T47D (cell line): ENCODE measurements around the gene MARVELD3.

ENCODE experiments used
- DNase-seq, 2 experiments: peaks; one replicate each; pipeline versions ENCODE4 v3.0.0 to v3.0.0-alpha.2; 2011 to 2012; ENCODE audit warnings: low read depth in 1 of 2, low spot score in 1 of 2
- JUND ChIP-seq: IDR thresholded peaks from 2 replicates; pipeline ENCODE4 v1.6.1; 2012; ENCODE audit warnings: low read depth
- in situ Hi-C: cut with HindIII; loops from 2 replicates; pipeline ENCODE4 v1.10.0; 2016; ENCODE audit warnings: low sequenced_read_pairs, low pct_unique_long_range_greater_than_20kb

Gene MARVELD3

GRCh38 chr16:71629278-71630016 lies 3.5 kb downstream of the MARVELD3 start:
- in situ Hi-C loops = no loop called here
- TF ChIP-seq JUND = no peak
- peak in 1 of 2 experiments; percentile 78 for DNase-seq

GRCh38 chr16:71630808-71631207 lies 4.8 kb downstream of the MARVELD3 start:
- in situ Hi-C loops = no loop called here
- peak; percentile 95 for TF ChIP-seq JUND
- DNase-seq = peak; percentile 35 to 94

GRCh38 chr16:71631776-71632175 lies 5.8 kb downstream of the MARVELD3 start:
- DNase-seq = no peak
- in situ Hi-C loops = no loop called here
- TF ChIP-seq JUND = no peak

GRCh38 chr16:71635632-71636031 lies 9.6 kb downstream of the MARVELD3 start:
- DNase-seq = no peak
- in situ Hi-C loops = no loop called here
- no peak for TF ChIP-seq JUND

GRCh38 chr16:71637398-71637797 lies 11.4 kb downstream of the MARVELD3 start:
- DNase-seq = no peak
- TF ChIP-seq JUND = no peak
- in situ Hi-C loops = no loop called here

- in situ Hi-C loops = no loop called here
- TF ChIP-seq JUND = no peak
These were observed 19.5 kb downstream of the MARVELD3 start for GRCh38 chr16:71645450-71645849.

GRCh38 chr16:71647391-71647790 lies 21.4 kb downstream of the MARVELD3 start:
- no peak for TF ChIP-seq JUND
- DNase-seq = no peak
- in situ Hi-C loops = no loop called here

More at GRCh38 chr16:71645450-71645849, 19.5 kb downstream of the MARVELD3 start:
- DNase-seq = peak in 1 of 2 experiments; percentile 54

GRCh38 chr16:71648162-71648561 lies 22.2 kb downstream of the MARVELD3 start:
- in situ Hi-C loops = no loop called here
- TF ChIP-seq JUND = no peak
- DNase-seq = no peak

GRCh38 chr16:71648921-71649320 lies 22.9 kb downstream of the MARVELD3 start:
- peak in 1 of 2 experiments; percentile 46 for DNase-seq
- in situ Hi-C loops = no loop called here
- TF ChIP-seq JUND = no peak

GRCh38 chr16:71649704-71650103 lies 23.7 kb downstream of the MARVELD3 start:
- in situ Hi-C loops = no loop called here
- no peak for DNase-seq
- TF ChIP-seq JUND = no peak

GRCh38 chr16:71658771-71659170 lies 32.8 kb downstream of the MARVELD3 start:
- in situ Hi-C loops = no loop called here
- DNase-seq = no peak
- no peak for TF ChIP-seq JUND

- DNase-seq = no peak
- in situ Hi-C loops = no loop called here
- no peak for TF ChIP-seq JUND
These were observed 33.5 kb downstream of the MARVELD3 start for GRCh38 chr16:71659471-71659870.

- TF ChIP-seq JUND = no peak
- DNase-seq = no peak
- in situ Hi-C loops = no loop called here
These were observed 40.3 kb downstream of the MARVELD3 start for GRCh38 chr16:71666264-71666663.
